ENCODE measurements around the gene NTM.
"Not testable (repeated sequence)": the region's sequence is repeated elsewhere in the genome, so short reads cannot be mapped to it uniquely, and the experiment has no call there.

NTM gene

GRCh38 chr11:132365650-132366049, 995.2 kb downstream of the NTM start:
- H3K9me3 ChIP-seq (ENCODE audit: severe bottlenecking), result no peaks in the 10 kb centered on the region
- no peaks in the 10 kb centered on the region for H3K27me3 ChIP-seq (ENCODE audit: insufficient read depth, low read depth, severe bottlenecking)
- H3K4me3 ChIP-seq (ENCODE audit: low read depth, low read length), result no peak overlapping the region
- H3K27ac ChIP-seq, result no peak overlapping the region
- no peak for TF ChIP-seq CTCF (IDR thresholded peaks at IDR 0.05; ENCODE audit: low read depth, low read length)
- H3K36me3 ChIP-seq, result no peaks in the 10 kb centered on the region
- no peak for DNase-seq

GRCh38 chr11:132367293-132367692, 996.9 kb downstream of the NTM start:
- Histone ChIP-seq H3K4me3 (ENCODE audit: low read depth, low read length) (no peak overlapping the region), H3K27me3 (ENCODE audit: insufficient read depth, low read depth, severe bottlenecking) (no peaks in the 10 kb centered on the region), H3K36me3 (no peaks in the 10 kb centered on the region), H3K9me3 (ENCODE audit: severe bottlenecking) (no peaks in the 10 kb centered on the region), H3K27ac (no peak overlapping the region)
- DNase-seq, result no peak
- no peak for TF ChIP-seq CTCF (IDR thresholded peaks at IDR 0.05; ENCODE audit: low read depth, low read length)

GRCh38 chr11:132370114-132370513, 999.7 kb downstream of the NTM start:
- not testable (repeated sequence) for H3K4me3 ChIP-seq (ENCODE audit: low read depth, low read length); H3K27me3 ChIP-seq (ENCODE audit: insufficient read depth, low read depth, severe bottlenecking); H3K9me3 ChIP-seq (ENCODE audit: severe bottlenecking); H3K36me3 ChIP-seq; DNase-seq; H3K27ac ChIP-seq

GRCh38 chr11:132373405-132374143, 1003.2 kb downstream of the NTM start:
- no peaks in the 10 kb centered on the region for H3K36me3 ChIP-seq
- H3K27me3 ChIP-seq (ENCODE audit: insufficient read depth, low read depth, severe bottlenecking), result no peaks in the 10 kb centered on the region
- H3K9me3 ChIP-seq (ENCODE audit: severe bottlenecking), result no peaks in the 10 kb centered on the region
- no peak overlapping the region for H3K27ac ChIP-seq
- 0 out of 2 replicates have a peak, but pooled peaks have one; percentile 13 for TF ChIP-seq CTCF (IDR thresholded peaks at IDR 0.05; ENCODE audit: low read depth, low read length)
- H3K4me3 ChIP-seq (ENCODE audit: low read depth, low read length), result no peak overlapping the region
- DNase-seq, result peak; percentile 11

- H3K27me3 ChIP-seq (ENCODE audit: insufficient read depth, low read depth, severe bottlenecking), result no peaks in the 10 kb centered on the region
- DNase-seq, result no peak
- no peak overlapping the region for H3K27ac ChIP-seq
- no peak for TF ChIP-seq CTCF (IDR thresholded peaks at IDR 0.05; ENCODE audit: low read depth, low read length)
- H3K4me3 ChIP-seq (ENCODE audit: low read depth, low read length), result no peak overlapping the region
- peaks cover 3% of the 10 kb centered on the region for H3K9me3 ChIP-seq (ENCODE audit: severe bottlenecking)
- no peaks in the 10 kb centered on the region for H3K36me3 ChIP-seq
Measured at GRCh38 chr11:132379540-132379939, 1009.1 kb downstream of the NTM start.

Data from WERI-Rb-1 (cell line).